DMS114 treated with DMSO at 0.1 percent for 48 hours (cell line): Measurements from ENCODE around the gene DSCAML1.

ENCODE experiments used
- DNase-seq: peaks from one replicate; lab custom pipeline; 2025; ENCODE audit not compliant: unreplicated experiment; lab: John Stamatoyannopoulos, UW

Gene DSCAML1

DNA sequence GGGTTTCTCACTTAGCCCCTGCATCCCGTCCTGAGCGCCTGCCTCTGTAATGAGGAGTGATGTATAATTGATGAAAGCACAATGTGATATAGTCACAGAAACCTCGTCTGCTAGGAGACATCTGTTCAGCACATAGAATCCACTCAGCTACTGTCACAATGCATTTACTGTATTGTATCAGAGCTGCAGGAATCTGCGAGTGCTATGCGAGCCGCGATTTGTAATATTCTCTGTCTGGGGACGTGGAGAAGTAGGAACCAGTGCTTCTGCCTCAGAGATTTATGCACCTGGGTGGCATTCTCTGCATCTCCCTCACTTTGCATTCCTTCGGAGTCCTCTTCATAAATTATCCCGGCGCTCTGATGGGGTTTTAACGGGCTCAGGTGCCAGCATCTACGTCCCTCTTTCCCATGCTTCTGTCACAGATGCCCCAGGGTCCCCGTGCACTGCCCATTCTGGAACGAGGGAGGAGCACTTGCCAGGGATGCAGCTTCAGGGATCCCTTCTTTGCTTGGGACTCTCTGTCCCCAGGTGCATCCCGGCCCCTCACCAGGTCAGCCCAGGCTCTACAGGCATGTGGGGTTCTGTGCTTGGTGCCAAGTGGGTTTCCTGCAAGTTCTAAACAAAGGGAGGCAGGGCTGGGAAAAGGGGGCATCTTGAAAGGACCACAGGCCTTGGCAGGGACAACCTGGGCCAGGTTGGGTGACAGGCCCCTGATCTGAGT is 205.5 kb downstream of the DSCAML1 start:
- no peak for DNase-seq

DNA sequence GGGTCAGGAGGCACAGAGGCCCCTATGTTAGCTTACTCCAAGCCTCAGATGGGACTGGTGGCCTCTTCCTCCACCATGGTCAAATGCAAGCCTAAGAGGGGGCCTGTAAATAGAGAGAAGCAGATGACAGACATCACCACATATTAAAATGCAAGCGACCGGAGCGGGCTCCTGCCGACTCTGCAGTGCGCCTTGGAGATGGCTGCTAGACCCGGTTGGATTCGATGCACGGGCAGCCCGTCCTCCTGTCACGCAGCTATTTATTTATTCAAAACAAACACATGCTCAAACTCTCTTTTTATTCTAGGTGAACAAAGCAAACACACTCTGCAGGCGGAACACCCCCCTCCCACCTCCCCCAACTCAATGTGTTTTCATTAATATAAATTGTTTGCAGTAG is 208.0 kb downstream of the DSCAML1 start:
- DNase-seq = no peak

DNA sequence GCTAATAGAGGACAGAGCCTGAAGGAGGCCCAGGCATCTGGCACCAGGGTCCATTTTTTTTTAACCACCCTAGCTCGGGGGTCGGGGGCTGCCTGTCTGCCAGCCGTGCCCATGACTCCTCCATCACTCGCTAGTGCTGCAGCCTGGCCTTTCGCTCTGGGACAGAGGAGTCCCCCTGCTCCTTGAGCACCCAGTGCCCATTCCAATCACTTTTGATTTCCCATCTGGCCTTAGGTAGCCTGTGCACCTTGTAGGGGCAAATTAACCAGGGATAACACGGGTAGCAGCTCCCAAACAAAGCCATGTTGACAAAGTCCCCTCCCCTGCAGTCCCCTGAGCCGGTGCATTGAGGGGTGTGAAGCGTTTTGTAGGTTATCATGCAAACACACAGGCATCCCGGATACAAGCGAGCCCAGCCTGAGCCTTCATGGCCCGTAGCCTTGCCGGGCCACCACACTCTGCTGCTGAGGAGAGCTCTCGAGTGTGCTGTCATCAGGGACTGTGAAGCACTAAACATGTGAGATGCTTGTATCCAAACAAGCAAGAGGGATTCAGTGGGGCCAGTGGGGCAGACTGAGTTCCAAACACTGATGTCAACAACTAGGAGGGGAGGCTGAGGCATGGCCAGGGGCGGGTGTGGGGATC is 208.7 kb downstream of the DSCAML1 start:
- DNase-seq = no peak

DNA sequence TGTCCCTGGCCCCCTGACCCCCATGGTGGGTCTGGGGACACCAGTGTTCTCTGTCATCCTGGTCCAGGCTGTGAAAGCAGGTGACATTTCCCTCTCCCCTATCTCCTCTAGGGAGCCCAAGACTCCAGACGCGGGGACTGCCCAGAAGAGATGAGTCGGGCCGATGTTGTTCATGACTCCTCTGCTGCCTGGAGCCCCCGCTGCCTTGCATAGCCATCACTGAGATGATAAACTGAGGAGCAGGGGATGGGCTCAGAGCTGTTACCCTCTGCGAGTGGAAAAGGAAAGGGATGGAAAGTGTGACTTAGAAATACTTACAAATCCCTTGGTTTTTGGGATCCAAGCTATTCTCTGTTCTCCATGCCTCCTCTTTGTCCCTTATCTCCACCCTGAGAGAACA is 209.6 kb downstream of the DSCAML1 start:
- no peak for DNase-seq

DNA sequence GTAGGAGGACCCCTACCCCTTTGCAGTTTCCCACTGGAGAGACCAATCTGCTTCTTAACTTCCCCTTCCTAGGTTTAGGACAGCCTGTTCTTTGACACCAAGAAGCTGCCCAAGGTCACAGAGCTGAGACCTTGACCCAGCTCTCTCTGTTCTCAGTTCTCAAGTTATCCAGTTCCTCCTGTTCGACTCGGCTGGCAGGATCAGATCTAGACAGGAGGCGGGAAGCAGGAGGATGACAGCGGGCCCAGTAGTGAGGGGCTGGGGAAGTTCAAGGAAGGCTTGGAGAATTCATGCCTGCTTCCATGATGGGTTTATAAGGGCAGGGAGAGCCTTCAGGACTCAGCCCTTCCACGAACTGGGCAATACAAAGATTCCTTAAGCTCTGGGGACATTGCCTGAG is 210.6 kb downstream of the DSCAML1 start:
- no peak for DNase-seq

DNA sequence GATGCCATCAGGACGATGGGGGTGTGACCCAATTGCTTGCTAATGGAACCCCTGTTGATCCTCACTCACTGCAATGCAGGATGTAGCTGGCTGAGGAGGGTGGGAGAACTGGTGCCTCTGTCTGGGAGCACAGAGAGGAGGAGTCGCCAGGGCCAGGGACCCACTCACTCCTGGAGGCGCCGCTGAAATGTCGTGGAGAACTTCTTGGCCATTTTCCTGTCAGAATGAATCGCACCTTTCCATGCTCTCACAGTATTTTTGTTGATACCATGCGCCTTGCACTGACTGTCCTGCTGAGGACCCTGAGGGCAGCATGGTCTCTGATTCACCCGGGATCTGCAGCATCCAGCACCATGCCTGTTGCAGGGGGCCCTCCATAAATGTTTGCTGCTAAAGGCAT is 211.4 kb downstream of the DSCAML1 start:
- no peak for DNase-seq

DNA sequence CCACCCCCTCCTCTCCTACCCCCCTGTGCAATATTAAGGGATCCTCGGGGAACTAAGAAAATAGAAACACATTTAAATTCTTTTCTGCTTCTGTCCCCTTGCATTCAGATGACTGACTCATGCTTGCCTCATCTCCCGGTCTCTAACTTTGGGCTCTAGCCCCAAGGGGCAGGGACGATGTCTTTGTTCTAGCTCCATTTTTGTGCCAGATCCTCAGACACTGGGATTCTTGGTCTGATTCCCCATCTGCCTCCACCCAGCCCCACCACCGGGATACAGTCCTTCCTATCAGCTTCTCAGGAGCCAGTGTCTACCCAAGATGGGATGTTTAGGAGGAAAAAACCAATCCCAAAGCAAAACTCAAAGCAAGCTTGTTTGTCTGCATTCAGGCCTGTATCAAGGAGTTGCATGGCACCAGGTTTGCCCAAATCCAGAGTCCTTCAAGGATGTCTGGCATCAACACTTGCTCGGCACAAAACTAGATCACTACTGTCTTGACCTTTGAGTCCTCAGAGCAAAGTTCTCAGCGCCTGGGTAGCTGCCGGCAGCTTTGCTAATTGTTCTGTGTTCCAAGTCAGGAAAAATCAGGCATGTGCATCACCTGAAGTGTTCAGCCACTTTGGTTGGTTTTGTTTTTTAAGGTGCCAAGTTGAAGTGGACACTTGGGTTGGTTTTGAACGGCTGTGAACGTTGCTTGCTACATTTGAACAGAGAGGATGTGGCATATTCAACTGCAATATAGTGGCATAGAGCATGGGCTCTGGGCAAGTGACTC is 212.8 kb downstream of the DSCAML1 start:
- no peak for DNase-seq

DNA sequence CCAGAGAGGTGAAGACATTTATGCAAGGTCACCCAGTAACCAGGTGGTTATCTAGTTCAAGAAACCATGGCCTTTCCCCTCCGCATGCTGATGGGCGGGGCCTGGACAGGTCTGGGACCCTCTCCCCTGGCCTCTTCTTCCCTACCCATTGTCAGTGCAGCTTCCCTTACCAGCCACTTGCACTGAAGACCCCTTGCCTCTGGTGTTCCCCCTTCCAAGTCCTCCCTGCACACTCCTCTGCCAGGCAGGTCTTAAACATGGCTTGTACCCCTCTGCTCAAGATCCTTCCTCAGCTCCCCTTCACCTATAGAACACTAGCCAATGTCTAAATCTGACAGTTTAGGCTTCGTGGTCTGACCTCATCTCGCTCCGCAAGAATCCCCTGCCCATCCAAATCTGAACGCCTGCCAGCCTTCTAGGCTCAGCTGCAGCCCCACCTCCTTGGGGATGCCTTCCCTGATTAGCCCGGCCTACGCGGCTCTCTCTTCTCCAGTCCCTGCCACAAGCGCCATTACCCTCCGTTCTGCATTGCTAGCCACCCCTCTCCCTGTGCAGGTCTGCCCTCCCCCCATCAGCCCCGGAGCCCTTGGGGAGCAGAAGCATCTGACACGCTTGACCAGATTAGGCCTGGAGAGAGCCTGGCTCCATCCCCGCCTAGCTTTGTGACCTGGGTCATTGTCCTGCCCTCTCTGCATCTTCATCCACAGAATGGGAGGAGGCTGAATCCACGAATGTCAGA is 213.8 kb downstream of the DSCAML1 start:
- DNase-seq = no peak

DNA sequence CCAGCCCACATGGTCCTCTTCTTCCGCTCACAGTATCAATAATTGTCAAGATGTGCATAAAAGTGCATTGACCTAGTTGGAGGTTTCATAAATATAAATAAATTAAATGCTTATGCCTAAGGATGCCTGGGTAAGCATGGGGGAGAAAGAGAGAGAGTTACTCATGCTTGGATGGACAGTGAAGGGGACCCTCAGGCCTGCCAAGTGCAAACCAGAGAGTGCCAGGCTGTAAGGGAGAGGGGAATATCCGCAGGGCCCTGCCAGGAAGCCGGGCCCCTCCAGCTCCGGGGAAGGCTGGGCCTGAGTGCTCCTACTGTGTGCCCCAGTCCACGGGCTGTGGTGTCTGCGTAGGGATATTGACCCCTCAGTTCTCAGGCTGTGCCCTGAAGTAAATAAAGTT is 214.6 kb downstream of the DSCAML1 start:
- DNase-seq = no peak

DNA sequence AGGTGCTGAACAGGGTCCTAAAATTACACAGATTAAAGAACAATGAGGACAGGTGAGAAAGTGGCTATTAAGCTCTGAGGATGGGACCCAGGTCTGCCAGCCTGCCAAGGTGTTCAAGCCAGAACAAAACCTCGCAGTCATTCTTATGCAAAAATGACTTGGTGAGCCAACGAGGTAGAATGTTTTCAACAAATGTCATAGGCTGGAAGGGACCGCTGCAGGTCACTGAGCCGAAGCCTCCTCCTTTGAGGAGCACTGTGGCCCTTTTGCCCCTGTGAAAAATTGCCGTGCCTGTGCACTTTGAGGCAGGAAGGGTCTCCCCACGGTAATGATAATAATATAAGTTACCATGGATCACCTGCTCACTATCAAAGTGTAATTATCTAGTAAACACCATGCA is 216.2 kb downstream of the DSCAML1 start:
- no peak for DNase-seq

DNA sequence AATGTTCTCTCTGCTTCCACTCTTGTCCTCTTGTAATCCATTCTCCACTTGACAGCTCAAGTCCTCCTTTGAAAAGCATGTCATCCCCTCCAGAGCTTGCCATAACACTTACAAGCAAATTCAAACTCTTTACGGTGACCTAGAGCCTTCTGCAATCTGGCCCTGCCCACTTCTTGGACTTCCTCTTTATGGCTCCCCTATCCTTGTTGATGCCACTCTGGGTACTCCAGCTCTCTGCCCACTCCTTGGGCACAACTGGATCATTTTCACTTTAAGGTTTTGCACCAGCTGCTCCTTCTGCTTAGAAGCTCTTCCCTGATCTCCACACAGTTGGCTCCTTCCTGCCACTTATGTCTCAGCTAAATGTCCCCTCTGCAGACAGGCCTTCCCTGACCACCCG is 217.9 kb downstream of the DSCAML1 start:
- no peak for DNase-seq

DNA sequence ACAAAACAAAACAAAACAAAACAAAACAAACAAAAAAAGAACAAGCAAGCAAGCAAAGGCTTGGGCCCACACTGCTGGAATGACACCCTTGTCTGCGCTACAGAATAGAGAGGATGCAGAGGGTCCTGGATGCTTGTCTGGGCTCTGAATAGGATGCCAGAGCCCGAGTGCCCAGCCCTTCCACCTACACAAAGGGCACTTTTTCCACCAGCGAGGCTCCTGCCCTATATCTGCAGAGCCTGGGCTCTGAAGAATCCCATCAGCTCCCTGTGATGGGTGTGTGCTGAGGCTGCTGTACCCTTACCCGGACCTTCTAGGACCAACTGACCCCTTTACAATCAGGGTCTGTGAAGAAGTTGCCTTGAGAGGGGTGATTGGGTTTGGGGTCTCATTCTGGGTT is 221.2 kb downstream of the DSCAML1 start:
- DNase-seq = no peak

DNA sequence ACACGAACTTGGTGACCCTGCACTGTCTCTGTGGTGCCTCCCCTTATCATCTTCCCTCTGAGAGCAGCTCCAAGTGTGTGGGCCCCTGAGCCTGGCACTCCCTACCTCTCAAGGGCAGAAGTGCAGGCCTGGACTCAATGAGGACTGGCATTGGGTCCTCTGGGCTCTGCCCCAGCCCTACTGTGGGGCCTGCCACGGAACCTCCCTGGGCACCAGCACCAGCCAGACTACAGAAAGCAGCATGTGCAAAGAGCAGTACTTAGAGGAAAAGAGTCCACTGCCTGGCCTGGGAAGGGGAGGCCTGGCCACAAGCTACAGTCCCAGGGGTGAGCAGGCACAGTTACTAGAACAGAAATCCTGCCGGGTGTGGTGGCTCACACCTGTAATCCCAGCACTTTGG is 222.5 kb downstream of the DSCAML1 start:
- no peak for DNase-seq

DNA sequence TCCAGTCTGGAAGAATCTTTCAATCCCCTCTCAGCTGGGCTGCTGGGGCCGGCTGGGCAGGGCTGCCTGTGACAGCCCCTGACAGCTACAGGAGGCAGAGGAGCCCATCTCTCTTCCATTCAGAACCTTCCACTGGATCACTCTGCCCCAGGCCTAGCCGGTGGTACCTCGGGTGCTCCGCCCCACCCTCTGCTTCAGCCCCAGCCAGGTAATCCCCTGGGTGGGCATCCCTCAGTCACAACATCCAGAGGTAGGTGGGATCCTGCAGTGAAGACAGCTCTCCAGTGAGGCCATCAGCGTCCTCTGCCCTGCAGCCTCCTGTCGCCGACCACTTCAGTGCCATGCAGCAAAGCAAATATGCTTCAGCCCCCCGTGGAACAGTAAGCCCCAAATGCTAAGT is 223.7 kb downstream of the DSCAML1 start:
- no peak for DNase-seq

DNA sequence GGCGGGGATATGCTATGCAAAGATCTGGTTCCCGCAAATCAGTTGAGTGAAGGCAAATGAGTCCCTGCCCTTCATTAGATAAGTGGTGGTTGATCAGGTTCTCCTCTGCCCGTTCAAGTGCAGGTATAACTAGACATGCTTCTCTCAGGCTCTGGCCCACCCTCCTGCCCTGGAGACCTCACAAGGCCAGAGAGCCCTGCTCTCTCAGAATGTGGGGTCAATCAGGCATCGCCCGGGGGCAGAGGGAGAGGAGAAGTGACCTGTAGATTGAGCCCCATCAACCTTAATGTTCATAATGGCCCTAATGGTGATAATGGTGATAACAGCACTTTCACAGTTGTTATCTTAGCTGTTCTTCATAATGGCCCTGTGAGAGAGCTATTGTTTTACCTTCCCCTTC is 224.3 kb downstream of the DSCAML1 start:
- no peak for DNase-seq

DNA sequence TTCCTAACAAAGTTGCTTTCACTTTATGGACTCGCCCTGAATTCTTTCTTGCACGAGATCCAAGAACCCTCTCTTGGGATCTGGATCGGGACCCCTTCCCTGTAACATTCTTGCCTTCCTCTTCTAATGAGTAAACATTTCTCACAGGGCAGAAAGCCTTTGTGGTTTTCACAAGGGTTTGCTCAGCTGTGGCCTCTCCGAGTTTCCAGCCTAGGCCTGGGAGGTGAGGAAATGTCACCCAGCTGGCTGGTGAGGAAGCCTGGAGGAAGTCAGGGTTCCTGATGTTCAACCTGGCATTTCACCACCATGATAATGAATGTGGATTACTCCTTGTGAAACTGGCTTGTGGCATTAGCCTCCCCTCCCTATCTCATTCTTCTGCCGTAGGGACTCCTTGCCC is 224.9 kb downstream of the DSCAML1 start:
- no peak for DNase-seq

DNA sequence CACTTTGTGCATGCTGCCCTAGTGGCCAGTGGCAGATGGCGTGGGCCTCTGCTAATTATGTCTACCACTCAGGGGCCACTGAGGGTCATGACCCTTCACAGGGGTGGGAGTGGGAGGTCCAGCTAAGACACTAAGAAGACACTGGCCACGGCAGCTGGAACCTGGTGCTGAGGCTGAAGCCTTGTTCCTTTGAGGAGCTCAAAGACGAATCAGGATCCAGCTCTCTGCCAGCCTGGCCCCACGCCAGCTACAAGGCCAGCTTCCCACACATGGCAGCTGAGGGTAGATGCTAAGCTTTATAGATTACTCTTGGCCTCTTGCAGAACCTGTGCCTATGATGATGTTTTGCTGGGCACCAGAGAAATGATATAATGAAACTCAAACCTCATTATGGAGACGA is 226.3 kb downstream of the DSCAML1 start:
- no peak for DNase-seq

DNA sequence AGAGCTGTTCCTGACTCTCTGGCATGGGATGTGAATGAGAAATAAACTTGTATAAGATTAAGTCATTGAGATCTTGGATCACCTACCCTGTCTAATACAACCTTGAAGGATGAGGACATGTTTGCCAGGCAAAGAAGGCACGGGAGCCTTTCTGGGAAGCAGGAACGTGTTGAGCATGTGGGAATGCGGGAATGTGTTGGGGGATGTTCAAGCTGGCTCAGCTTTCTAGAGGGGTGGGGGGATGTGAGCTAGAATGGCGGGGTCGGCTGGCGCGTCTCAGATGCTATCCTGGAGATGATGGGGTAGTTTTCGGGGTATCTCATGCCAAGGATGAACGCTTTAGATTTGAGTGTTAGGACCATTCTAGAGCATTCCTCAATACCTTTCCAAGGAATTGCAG is 227.1 kb downstream of the DSCAML1 start:
- DNase-seq = no peak

DNA sequence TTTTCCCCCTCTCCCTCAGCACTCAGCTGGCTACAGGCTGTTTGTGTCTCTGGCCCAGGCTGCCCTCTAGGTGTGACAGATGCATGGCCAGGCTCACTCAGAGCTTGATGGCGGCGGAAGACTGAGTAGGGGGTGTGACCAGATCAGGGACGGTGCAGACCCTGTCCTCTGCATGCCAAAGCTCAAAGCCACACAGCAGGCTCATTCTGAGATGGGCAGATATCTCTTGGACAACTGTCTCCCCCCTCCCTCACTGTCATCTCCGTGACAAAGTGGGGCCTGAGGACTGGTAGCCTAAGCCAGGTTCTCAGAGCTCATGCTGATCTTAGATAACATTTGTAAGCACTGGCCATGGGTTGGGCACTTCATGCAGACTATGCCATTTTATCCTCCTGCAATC is 231.3 kb downstream of the DSCAML1 start:
- no peak for DNase-seq

DNA sequence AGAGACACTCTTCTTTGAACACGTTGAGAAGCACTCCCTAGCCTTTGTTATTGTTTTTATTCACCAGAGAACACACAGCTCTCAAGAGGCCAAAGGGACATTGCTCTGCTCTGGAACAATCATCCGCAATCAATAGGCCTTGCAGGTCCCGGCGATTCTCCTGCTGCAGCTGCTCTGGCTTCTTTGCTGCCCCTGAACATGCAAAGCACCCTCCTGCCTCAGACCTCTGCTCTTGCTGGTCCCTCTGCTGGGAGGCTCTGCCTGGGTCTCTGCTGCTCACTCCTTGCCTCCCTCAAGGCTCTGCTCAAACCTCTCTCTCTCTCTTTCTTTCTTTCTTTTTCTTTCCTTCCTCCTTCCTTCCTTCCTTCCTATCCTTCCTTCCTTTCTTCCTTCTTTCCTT is 232.7 kb downstream of the DSCAML1 start:
- DNase-seq = no peak

DNA sequence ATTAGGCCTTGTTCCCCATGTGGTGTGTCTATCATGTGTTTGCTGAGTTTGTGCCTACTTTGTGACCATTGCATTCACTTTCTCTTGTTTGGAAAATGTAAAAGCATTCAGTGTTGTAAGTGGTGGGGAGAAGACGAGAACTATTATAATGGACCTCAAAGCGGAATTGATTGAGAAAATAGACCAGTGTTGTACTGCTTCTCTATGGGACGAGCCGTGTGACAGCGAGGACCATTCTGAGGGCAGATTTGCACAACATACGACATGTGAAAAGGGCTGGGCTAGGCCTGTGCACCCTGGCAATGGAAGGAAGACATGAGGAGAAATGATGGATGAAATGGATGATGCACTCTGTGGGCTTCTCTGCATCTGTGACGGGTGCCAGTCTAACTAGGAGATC is 233.5 kb downstream of the DSCAML1 start:
- DNase-seq = no peak

DNA sequence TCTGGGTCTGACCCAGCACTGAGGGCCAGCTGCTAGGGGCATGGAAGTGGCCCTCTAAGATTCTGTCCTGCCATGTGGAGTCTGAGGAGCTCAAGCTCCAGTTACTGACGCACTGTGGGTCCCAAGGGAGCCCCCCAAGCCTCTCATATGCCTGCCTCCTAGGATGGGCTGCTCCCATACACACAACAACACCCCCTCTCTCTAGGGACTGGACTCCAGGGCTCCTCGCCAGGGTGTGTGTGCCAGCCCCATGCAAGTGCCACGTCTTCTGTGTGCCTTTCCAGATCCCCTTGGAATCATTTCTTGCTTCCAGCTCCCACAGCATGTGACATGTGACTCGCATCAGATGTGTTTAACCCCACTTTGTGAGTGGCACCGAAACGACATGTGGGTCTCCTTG is 234.9 kb downstream of the DSCAML1 start:
- no peak for DNase-seq
